CD14-positive monocyte (primary cell): ENCODE results near the gene UGT1A5. TPM values are rescaled to one million over a fixed set of nuclear protein-coding genes. Genes with fewer than 3 reads are reported as not detected.

ENCODE experiments used
- DNase-seq, 3 donors: peaks; one replicate each; pipeline ENCODE4 v3.0.0-alpha.2; 2011 to 2022
- H2AFZ ChIP-seq: 2 replicates; pipeline ENCODE4 v1.6.0; 2012; ENCODE audit warnings: mild to moderate bottlenecking, low read depth, low read length, inconsistent platforms; ENCODE audit not compliant: insufficient read depth, poor library complexity, severe bottlenecking
- H3K27ac ChIP-seq, 2 donors: 1 replicate in 1 of 2; 2 replicates in 1 of 2; pipeline ENCODE4 v1.5.1; 2012 to 2013; ENCODE audit warnings: low read length in 2 of 2, control low read depth in 1 of 2, inconsistent platforms in 1 of 2, low read depth in 1 of 2, mild to moderate bottlenecking in 1 of 2
- H3K27me3 ChIP-seq, 2 donors: one replicate each; pipeline versions ENCODE4 v1.6.0 to v1.6.1; 2011 to 2013; ENCODE audit warnings: low read length in 2 of 2; ENCODE audit not compliant: control insufficient read depth in 2 of 2, insufficient read depth in 2 of 2
- H3K36me3 ChIP-seq, 2 donors: replicated peaks in 1 of 2; 1 replicate in 1 of 2; 2 replicates in 1 of 2; pipeline versions ENCODE4 v1.5.1 to v1.6.1; 2012 to 2013; ENCODE audit warnings: low read length in 2 of 2, control low read depth in 1 of 2, inconsistent platforms in 1 of 2, mild to moderate bottlenecking in 1 of 2; ENCODE audit not compliant: insufficient read depth in 2 of 2, control insufficient read depth in 1 of 2
- H3K4me1 ChIP-seq, 2 donors: 1 replicate in 1 of 2; 2 replicates in 1 of 2; pipeline versions ENCODE4 v1.5.1 to v1.6.1; 2012 to 2013; ENCODE audit warnings: low read length in 2 of 2, control low read depth in 1 of 2, inconsistent platforms in 1 of 2, mild to moderate bottlenecking in 1 of 2, moderate library complexity in 1 of 2; ENCODE audit not compliant: insufficient read depth in 2 of 2, control insufficient read depth in 1 of 2
- H3K4me2 ChIP-seq: replicated peaks from 2 replicates; pipeline ENCODE3; 2012; ENCODE audit warnings: low read length, moderate library complexity, mild to moderate bottlenecking; ENCODE audit not compliant: poor library complexity, severe bottlenecking; ENCODE audit errors: extremely low read depth
- H3K4me3 ChIP-seq, 3 experiments: fragments of 200-600 bp in 1 of 3; sonication (generic) in 1 of 3; replicated peaks in 1 of 3; 1 replicate in 2 of 3; 2 replicates in 1 of 3; pipeline ENCODE4 v1.5.1; 2011 to 2013; ENCODE audit warnings: low read length in 3 of 3, mild to moderate bottlenecking in 3 of 3, control low read depth in 2 of 3, low read depth in 2 of 3, inconsistent platforms in 1 of 3, moderate library complexity in 1 of 3
- H3K79me2 ChIP-seq: 2 replicates; pipeline ENCODE4 v1.6.0; 2012; ENCODE audit warnings: mild to moderate bottlenecking, control low read depth, inconsistent platforms, low read length, moderate library complexity; ENCODE audit not compliant: insufficient read depth
- H3K9ac ChIP-seq: 2 replicates; pipeline ENCODE4 v1.6.0; 2017; ENCODE audit warnings: low read length, mild to moderate bottlenecking; ENCODE audit not compliant: insufficient read depth, poor library complexity, severe bottlenecking
- H3K9me3 ChIP-seq, 2 donors: replicated peaks in 1 of 2; 1 replicate in 1 of 2; 2 replicates in 1 of 2; pipeline versions ENCODE4 v1.5.1 to v1.6.1; 2012 to 2013; ENCODE audit warnings: low read length in 2 of 2, control low read depth in 1 of 2; ENCODE audit not compliant: control insufficient read depth in 1 of 2, insufficient read depth in 1 of 2
- H4K20me1 ChIP-seq: 2 replicates; pipeline ENCODE4 v1.6.0; 2012; ENCODE audit warnings: mild to moderate bottlenecking, low read length, control low read depth, moderate library complexity; ENCODE audit not compliant: insufficient read depth
- H3K27ac Mint-ChIP-seq, 7 donors: one replicate each; pipeline ENCODE4 v1.8.0; 2020; ENCODE audit warnings: mild to moderate bottlenecking in 7 of 7, mixed read lengths in 7 of 7, moderate library complexity in 6 of 7, inconsistent platforms in 2 of 7
- H3K27me3 Mint-ChIP-seq, 3 donors: one replicate each; pipeline ENCODE4 v1.8.0; 2021 to 2022; ENCODE audit warnings: low read depth in 3 of 3, mild to moderate bottlenecking in 3 of 3, mixed read lengths in 3 of 3, moderate library complexity in 3 of 3, inconsistent platforms in 1 of 3
- H3K36me3 Mint-ChIP-seq, 2 donors: one replicate each; pipeline ENCODE4 v1.8.0; 2020; ENCODE audit warnings: mixed read lengths in 2 of 2, inconsistent platforms in 1 of 2, mild to moderate bottlenecking in 1 of 2
- H3K4me1 Mint-ChIP-seq: one replicate; pipeline ENCODE4 v1.8.0; 2020; ENCODE audit warnings: mild to moderate bottlenecking, mixed read lengths
- H3K4me3 Mint-ChIP-seq, 2 donors: one replicate each; pipeline ENCODE4 v1.8.0; 2020; ENCODE audit warnings: mild to moderate bottlenecking in 2 of 2, mixed read lengths in 2 of 2, moderate library complexity in 1 of 2
- H3K9me3 Mint-ChIP-seq, 7 donors: one replicate each; pipeline ENCODE4 v1.8.0; 2020 to 2022; ENCODE audit warnings: mixed read lengths in 7 of 7, mild to moderate bottlenecking in 6 of 7, moderate library complexity in 6 of 7, inconsistent platforms in 2 of 7
- WGBS: methylation state at CpG from one replicate; pipeline ENCODE4 v1.1.5; 2013; ENCODE audit warnings: missing lambda C conversion rate; ENCODE audit not compliant: insufficient coverage; 5-methylcytosine and 5-hydroxymethylcytosine counted together
- intact Hi-C, 2 donors: fragments of 100-400 bp; cut with micrococcal nuclease; formaldehyde crosslinking; loops; one replicate each; pipeline versions ENCODE4 v1.15.0 to v1.15.1; 2023
- polyA plus RNA-seq, 3 donors: library from polyadenylated mRNA; depleted of rRNA in 1 of 3; unstranded in 2 of 3; stranded (reverse) in 1 of 3; fragments of 300-500 nt in 2 of 3; fragments of >200 nt in 1 of 3; fragmentation: Illumina TruSeq in 2 of 3; gene quantifications; 1 replicate in 2 of 3; 2 replicates in 1 of 3; pipeline ENCODE4 v1.2.3, GENCODE V29; 2012 to 2021
- TF ChIP-seq, protein P1 (sequence below): fragments of 200-600 bp; IDR thresholded peaks from one replicate; pipeline ENCODE4 v1.8.0; 2022; ENCODE audit warnings: antibody characterized with exemption, mild to moderate bottlenecking

UGT1A5 gene
- polyA plus RNA-seq, 3 donors: not detected

DNA sequence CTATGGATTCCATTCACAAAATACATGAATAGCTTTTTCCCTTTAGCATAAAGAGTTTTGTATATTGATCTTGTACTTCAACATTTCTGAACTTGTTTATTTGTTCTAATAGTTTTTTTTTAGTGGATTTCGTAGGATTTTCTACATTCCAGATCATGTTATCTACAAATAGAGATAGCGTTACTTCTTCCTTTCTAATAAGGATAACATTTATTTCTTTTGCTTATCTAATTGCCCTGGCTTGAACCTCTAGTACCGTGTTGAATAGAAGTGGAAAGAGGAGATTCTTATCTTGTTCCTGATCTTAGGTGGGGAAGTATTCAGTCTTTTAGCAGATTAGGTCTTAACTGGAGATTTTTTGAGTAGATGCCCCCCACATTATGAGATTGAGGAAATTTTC, 10.5 kb upstream of the UGT1A5 start:
- Mint-ChIP-seq H3K36me3 (no peaks in the 10 kb centered on the region), H3K27ac (no peak overlapping the region), H3K4me3 (no peak overlapping the region), H3K9me3 (peaks cover 0 to 4% (median 0%) of the 10 kb centered on the region in 7 donors), H3K27me3 (peaks cover 0 to 3% (median 3%) of the 10 kb centered on the region in 3 donors), H3K4me1 (no peaks in the 10 kb centered on the region)
- TF ChIP-seq, protein P1, sequence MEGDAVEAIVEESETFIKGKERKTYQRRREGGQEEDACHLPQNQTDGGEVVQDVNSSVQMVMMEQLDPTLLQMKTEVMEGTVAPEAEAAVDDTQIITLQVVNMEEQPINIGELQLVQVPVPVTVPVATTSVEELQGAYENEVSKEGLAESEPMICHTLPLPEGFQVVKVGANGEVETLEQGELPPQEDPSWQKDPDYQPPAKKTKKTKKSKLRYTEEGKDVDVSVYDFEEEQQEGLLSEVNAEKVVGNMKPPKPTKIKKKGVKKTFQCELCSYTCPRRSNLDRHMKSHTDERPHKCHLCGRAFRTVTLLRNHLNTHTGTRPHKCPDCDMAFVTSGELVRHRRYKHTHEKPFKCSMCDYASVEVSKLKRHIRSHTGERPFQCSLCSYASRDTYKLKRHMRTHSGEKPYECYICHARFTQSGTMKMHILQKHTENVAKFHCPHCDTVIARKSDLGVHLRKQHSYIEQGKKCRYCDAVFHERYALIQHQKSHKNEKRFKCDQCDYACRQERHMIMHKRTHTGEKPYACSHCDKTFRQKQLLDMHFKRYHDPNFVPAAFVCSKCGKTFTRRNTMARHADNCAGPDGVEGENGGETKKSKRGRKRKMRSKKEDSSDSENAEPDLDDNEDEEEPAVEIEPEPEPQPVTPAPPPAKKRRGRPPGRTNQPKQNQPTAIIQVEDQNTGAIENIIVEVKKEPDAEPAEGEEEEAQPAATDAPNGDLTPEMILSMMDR: no peak
- no peaks in the 10 kb centered on the region for H3K4me1 ChIP-seq
- H3K9me3 ChIP-seq: no peaks in the 10 kb centered on the region
- H2AFZ ChIP-seq: no peak overlapping the region
- no peak overlapping the region for H3K27ac ChIP-seq
- WGBS: no CpG with 5 or more reads among the region's 3 CpGs
- no peak for DNase-seq
- no peaks in the 10 kb centered on the region for H3K36me3 ChIP-seq
- H3K9ac ChIP-seq: no peak overlapping the region
- no peak overlapping the region for H3K4me3 ChIP-seq
- no peaks in the 10 kb centered on the region for H4K20me1 ChIP-seq
- H3K79me2 ChIP-seq: no peaks in the 10 kb centered on the region
- no peaks in the 10 kb centered on the region for H3K27me3 ChIP-seq
- intact Hi-C loops: no loop called here
- H3K4me2 ChIP-seq: no peak overlapping the region

DNA sequence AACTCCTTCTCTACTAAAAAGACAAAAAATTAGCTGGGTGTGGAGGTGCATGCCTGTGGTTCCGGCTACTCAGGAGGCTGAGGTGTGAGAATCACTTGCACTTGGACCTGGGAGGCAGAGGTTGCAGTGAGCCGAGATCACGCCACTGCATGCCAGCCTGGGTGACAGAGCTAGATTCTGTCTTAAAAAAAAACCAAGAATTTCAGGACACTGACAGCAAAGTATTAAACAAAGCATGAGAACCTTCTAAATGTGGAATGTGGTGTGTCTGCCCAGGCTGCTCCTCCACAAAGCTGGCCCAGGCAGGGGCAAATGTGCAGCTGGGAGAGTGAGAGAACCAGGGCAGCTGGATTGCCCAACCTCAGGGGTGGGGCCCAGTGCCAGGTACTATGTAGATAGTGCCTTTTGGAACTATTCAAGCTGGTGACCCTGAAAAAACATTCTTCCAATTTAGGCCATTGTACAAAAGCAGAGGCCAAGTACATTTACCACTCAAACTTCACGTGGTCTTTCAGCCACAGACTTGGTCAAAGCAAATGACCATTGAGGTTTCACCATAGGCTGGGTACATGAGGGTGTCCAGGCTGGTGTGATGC, 6.7 kb upstream of the UGT1A5 start:
- Histone ChIP-seq H3K79me2 (no peaks in the 10 kb centered on the region), H3K36me3 (no peaks in the 10 kb centered on the region), H3K27ac (no peak overlapping the region), H3K9me3 (no peaks in the 10 kb centered on the region), H2AFZ (no peak overlapping the region), H3K4me1 (no peaks in the 10 kb centered on the region), H3K27me3 (no peaks in the 10 kb centered on the region), H3K4me3 (no peak overlapping the region), H3K4me2 (no peak overlapping the region), H4K20me1 (no peaks in the 10 kb centered on the region), H3K9ac (no peak overlapping the region)
- H3K36me3 Mint-ChIP-seq: no peaks in the 10 kb centered on the region
- no peak overlapping the region for H3K27ac Mint-ChIP-seq
- 0% methylated on average over 1 of the region's 4 CpGs for WGBS
- H3K4me1 Mint-ChIP-seq: no peaks in the 10 kb centered on the region
- peaks cover under 1 to 4% (median 4%) of the 10 kb centered on the region in 3 donors for H3K27me3 Mint-ChIP-seq
- no peak for DNase-seq
- TF ChIP-seq, protein P1: no peak
- no peak overlapping the region for H3K4me3 Mint-ChIP-seq
- intact Hi-C loops: no loop called here
- peaks cover 0 to 3% (median 0%) of the 10 kb centered on the region in 7 donors for H3K9me3 Mint-ChIP-seq
